ENCODE results near the gene CYTH1.

The CYTH1 gene, protein sequence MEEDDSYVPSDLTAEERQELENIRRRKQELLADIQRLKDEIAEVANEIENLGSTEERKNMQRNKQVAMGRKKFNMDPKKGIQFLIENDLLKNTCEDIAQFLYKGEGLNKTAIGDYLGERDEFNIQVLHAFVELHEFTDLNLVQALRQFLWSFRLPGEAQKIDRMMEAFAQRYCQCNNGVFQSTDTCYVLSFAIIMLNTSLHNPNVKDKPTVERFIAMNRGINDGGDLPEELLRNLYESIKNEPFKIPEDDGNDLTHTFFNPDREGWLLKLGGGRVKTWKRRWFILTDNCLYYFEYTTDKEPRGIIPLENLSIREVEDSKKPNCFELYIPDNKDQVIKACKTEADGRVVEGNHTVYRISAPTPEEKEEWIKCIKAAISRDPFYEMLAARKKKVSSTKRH
- total RNA-seq, result 546 reads per million, percentile 98 among the genes with 10 or more reads in this experiment

DNA sequence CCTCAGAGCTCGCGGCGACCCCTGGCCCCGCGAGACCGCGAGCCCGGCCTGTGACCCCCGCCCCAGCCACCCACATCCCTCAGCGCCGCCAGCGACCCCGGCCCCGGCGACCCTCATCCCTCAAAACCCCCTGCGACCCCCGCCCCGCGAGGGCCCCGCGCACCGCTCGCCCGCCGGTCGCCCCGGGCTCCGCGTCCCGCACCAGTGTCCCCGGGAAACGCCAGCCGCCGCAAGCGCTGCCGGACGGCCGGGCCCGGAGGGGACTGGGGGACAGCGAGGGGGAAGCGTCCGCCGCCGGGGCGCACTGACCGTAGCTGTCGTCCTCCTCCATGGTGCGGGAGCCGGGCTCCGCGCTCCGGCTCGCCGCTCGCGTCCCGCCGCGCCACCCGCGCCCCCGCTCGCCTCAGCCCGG lies at the start of gene CYTH1:
TSS of gene CYTH1 (minus strand) at position 381 of the 412 bp plus-strand sequence. CDS start at position 331, 50 bp downstream.
- no peak for DNase-seq

DNA sequence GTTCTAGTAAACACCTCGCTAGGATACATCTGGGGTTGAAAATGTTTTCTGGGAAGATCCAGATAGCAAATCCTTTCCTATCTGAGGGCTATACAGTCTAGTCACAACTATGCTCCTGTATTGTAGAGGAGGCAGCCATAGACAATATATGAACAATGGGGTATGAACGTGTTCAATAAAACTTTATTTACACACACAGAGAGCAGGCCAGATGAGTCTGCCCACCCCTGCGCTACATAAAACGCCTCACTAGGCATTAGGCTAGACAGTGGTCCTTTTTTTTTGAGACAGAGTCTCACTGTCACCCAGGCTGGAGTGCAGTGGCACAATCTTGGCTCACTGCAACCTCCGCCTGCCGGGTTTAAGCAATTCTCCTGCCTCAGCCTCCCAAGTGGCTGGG lies 47.4 kb upstream of the CYTH1 start:
- DNase-seq, result no peak

DNA sequence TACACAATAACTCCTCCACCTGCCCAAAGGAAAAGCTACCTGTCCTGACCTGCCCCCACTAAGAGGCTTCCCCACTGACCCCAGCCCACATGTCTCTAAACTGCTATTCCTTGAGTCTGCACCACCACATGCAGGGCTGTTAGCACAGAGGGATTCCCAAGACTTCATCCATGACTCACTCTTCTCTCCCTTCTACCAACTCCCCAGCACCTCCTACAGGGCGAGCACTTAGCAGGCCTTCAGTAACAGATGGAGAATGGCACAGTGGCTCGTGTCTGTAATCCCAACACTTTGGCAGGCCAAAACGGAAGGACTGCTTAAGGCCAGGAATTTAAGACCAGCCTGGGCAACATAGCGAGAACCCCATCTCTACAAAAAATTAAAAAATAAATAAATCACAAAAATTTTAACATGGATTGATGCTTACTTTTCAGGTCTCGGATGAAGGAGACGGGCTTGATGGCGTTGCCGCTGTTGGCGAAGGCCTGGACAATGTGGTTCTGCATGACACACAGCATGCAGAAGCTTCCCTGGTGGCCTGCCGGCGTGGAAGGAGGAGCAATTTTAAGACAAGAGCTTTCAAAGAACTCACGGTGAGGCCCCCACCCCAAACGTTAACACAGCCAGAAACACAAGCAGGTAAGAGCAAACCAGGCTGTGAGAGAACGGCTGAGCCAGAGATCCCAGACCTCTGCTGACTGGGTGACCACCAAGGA lies 46.6 kb upstream of the CYTH1 start:
- no peak for DNase-seq

DNA sequence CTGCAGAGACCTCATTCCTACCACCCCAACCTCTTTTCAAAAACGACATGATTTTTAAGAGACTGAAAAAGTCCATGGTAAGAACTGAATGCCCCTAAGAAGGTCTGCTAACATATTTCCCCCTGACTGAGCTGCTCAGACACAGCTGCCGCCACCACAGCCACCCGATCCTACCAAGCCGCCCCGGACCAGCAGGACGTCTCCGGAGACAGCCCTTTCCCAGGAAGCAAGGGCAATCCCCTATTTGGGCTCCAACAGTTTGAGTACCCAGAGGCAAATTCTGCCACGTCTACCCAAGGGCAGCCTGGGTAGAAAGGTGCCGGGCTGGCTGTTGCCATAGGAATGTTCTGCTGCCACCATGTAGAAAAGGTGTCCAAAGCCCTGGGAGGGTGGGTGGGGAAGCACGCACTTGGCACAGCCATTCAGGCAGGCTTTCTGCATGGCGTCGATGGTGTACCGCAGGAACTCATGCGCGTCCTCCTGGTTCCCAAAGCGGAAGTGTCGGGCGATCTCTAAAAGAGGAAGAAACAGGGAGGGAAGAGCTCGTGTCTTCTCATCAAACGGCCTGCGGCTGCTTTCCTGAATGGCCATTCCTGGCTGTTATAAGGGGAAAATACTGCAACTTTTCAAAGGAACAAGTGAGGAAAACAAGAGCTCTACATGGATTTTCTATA lies 44.9 kb upstream of the CYTH1 start:
- DNase-seq, result no peak

DNA sequence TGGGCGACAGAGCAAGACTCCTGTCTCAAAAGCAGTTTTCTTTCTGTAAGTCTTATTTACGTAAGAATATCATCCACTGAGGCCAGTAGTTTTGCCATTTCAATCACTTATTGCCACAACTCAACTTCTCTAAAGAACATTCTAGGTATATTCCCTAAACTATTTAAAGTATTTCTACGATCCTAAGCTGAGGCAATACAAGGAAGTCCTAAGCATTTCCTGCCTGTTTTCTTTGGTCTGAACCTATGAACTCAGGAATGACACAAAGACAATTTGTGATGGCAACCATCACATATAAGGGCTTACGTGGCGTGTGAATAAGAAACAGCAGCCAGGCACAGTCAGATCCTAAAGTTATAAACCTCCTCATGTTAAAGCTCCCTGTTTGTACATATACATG lies 44.3 kb upstream of the CYTH1 start:
- no peak for DNase-seq

DNA sequence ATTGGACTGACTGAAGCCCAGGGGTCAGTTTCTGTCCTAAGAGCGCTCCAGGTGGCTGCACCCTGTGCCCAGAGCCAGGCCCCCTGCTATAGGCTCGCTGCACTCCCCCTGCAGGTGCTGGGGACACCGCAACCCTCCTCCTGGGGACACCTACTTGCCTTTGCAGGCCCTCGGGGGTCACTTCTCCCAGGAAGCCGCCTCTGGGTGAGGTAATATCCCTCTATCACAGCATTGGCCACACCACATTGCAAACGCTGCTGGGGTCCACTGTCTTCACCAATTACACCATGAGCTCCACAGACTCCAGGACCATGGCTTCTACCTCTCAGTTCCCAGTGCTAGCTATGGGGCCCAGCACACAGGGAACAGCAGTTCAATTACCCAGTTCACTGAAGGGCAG lies 43.6 kb upstream of the CYTH1 start:
- no peak for DNase-seq

DNA sequence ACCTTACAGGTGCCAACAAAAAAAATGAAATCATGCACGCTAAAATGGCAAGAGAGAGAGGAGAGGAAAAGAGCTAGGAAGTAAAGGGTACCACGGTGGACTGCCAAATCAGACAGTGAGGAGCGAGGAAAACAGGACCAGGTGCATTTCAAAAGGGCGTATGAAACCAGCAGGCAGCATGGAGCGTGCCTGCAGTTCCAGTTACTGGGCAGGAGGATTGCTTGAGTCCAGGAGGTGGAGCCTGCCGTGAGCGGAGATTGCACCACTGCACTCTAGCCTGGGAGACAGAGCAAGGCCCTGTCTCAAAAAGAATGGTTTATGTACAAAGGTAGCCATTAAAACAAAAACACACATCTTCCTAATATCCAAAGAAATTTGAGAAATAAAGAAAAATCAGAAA lies 42.2 kb upstream of the CYTH1 start:
- no peak for DNase-seq

DNA sequence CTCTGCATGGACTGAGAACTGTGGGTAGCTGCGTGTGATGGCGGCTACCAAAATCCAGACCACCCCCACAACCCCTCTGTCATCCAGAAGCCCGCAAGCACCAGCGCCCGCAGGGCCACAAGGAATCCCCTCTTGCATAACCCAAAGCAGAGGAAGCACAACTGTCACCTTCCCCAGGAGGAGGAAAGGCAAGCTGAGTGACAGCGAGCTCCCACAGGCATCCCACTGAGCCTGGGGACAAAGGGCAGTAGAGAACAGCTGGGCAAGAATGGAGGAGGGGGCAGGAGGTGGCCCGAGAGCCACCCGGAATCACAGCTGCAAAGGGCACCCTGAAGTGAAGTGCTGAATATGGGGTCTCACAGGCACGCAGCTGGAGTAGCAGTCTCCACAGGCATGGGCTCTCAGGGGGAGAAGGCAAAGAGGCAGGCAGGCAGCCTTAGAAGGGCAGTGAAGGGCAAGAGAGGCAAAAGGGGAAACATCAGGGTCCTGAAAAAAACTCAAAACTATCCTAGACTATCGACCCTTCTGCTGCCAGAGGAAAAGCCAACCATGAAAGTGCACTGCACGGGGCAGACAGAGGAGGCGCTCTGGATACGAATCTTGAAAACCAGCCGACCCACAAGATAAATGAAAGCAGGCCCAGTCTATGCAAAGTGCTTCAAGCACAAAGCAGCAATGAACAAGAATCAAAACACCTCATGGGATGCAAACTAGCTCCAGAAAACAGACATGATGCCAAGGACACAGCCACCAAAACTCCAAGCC lies 41.4 kb upstream of the CYTH1 start:
- no peak for DNase-seq

DNA sequence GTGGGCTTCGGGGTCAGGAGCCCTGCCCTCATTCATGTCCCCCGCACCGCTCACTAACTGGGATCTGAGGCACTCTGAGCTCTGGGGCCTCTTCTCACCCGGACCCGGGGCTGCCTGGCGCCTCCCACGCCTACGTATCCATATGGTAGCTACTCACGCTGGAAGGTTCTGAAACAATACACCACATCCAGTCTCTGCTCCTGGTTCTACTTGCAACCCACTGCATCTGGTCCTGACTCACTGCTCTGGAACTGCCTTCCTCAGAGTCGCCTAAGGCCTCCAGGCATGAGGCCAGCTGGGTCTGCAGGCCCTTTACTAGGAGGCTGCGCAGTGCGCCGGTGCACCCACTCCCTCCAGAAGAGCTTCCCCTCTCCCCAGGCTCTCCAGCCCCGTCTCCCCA lies 40.5 kb upstream of the CYTH1 start:
- DNase-seq, result no peak

DNA sequence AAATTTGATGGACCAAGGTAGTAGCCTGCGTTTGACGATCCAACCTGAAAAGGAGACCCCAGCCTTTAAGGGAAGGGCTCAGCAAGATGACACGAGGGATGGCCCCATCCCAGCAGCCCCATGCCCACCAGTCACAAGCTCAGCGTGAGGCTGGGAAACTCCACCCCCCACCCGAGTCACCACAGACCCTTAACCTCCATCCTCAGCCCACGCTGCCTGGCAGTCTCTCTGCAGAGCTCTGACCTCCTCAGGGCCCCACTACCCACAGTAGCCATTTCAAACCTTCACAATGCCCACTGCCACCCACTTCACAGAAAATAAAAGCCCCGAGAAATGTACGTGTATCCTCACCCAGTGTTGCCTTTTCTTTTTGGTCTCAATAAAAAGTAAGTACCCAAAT lies 39.9 kb upstream of the CYTH1 start:
- DNase-seq, result no peak

DNA sequence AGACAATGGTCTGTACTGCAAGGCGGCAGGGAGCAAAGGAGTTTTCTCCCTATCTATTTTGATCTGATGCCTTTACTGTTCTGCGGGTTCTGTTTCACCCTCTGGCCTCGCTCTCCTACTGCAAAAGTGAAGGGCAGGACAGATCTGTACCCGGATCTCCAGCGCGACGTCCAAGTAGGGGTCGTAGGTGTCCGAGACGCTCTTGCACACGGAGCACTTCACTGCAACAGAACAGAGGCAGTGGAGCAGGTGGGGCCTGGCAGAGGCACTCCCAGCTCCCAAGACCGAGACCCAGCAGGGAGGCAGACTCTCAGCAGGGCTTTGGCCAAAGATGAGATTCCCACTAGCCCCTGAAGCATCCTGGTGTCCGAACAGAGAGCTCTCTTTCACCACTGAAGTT lies 38.8 kb upstream of the CYTH1 start:
- no peak for DNase-seq

DNA sequence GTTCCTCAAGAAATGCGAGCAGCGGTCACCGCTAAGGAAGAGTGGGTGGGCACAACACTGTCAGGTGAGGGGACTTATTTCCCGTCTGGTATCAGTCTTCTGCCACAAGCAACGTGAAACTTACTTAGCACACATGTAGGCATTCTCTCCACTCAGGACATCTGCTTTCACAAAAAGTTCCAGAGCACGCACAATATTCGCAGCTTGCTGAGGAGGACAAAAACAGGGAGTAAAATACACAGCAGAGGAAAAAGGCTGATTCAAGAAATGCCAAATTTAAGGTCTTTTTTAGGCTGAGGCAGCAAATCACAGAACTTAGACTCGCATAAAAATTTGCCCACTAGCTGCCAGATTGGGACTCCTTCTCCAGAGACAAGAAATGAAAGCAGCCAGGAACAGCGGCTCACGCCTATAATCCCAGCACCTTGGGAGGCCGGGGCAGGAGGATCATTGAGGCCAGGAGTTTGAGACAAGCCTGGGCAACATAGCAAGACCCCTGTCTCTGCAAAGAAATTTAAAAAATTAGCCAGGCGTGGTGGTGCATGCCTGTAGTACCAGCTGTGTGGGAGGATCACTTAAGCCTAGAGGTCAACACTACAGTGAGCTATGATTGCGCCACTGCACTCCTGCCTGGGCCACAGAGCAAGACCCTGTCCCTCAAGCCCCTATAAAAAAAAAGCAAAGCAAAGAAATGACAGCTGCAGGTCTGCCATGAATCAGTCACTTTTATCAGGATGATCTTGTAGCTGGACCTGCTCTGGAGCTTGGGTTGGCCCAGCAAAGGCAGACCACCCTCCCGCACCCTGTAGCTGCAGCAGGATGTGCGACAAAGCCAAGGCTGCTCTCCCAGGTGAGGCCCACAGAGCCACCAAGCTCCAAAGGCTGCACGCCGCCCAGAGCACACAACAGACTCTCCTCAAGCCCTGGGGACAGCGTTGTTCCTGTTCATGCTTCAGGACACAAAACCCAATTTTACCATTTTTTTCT lies 38.0 kb upstream of the CYTH1 start:
- DNase-seq, result no peak

DNA sequence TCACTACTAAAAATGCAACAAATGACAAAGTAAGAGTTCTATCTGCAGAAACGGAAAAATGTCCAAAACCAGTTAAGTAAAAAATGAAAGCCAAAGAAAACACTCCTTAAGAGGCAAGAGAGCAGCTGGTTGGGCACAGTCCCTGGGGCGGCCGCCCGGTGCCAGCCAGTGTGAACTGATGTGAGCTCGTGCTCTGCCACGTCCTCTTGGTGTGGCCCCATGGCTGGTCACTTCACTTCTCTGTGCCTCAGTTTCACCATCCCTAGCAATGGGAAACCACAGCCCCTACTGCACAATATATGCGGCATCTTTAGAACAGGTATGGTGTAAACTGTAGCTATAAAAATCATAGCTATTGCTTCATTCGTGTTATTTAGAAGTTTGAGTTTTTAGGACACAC lies 37.3 kb upstream of the CYTH1 start:
- no peak for DNase-seq

DNA sequence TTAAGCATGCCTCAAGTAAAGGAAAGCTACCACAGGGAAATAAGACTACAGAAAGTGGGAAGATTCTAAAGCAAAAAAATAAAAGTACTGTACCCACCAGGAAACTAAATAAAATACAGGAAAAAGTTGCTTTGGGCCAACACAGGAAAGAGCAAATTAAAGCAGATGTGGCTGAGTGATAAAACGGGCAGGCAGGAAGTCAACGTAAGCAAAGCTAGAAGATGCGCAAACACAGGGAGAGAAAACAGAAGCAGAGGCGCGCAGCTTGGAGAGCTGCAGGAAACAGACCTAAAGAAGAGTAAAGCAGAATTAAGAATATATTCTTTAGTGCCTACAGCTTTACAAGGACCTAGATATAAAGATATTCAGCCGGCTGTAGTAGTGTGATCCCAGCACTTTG lies 36.9 kb upstream of the CYTH1 start:
- DNase-seq, result peak; percentile 63

DNA sequence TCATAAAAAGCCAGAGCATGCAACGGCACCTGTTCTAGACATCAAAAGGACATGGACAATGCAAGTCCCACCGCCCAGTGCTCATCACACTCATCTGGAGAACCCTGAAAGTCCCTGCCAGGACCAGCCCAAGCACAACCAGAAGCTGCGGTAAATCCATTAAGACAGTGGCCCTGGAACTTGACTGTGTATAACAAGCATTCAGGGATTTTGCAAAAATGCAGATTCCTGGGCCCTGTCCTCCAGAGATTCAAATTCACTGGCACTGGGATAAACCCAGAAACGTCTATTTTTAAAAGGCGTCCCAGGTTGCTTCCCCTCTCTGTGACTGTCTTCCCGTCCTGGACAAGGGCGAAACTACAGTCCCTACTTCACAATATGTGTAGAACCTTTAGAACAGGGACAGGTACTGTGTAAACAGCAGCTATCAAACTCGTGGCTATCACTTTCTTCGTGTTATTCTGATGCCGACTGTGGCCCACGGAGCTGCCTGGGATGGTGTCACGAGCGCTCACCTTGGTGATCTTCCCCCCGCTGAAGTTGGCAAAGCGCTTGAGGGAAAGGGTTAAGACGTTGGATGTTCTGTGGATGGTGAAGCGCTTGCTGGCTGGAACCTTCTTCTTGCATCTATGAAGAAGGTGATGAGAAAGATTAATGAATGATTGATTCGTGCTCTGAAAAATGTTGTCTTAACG lies 36.2 kb upstream of the CYTH1 start:
- DNase-seq, result no peak

DNA sequence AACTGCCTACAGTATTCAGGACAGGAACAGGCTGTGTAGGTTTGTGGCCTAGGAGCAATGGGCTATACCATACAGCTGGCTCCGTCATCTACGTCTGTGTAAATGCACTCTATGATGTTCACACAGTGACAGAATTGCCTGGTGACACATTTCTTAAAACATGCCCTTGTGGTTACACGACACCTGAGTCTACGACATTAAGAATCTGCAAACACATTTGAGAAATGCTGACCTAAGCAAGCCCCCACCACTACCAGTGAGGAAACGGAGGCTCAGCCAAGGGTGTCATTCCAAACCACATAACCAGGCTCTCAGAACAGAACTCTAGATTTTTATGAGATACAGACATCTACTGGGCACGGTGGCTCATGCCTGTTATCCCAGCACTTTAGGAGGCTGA lies 35.0 kb upstream of the CYTH1 start:
- DNase-seq, result peak; percentile 71

DNA sequence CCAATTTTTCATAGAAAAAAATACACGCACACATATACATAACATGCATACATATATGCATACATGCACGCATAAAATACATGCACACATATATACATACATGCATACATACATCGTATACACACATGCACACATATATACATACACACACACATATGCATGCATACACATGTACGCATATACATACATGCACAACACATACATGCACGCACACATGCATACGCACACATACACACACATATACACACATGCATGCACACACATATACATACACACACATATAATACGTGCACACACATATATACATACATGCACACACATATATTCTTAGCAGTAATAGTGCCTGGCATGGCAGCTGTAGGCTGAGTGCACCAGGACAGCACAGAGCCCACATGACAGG lies 33.6 kb upstream of the CYTH1 start:
- no peak for DNase-seq

DNA sequence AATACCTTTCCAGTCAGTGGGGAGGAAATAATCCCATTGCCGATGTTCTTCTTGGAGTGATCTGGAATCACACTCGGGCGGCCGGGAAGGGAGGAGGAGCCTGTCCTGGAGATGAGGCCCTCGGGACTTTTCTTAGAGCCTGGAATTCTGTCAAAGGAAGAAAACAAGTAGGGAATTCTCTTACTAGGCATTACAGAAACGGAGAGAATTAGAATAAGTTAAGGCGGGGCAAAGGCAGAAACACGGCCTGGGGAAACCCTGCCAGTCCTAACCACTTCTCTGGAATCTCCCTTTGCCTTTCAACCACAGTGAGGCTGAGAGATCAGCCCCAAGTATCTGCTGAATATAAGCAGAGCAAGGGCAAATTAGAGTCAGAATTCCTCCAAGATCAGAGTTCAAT lies 30.8 kb upstream of the CYTH1 start:
- no peak for DNase-seq

DNA sequence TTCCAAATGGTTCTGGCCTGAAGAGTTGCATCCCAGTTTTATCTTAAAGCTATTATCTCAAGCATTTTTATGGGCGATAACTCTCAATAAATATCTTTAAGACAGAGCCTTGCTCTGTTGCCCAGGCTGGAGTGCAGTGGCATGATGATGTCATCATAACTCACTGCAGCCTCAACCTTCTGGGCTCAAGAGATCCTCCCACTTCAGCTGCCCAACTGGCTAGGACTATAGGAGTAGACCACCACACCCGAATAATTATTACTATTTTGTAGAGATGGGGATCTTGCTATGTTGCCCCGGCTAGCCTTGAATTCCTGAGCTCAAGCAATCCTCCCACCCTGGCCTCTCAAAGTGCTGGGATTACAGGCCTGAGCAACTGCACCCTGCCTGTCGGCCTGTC lies 26.1 kb upstream of the CYTH1 start:
- DNase-seq, result no peak

DNA sequence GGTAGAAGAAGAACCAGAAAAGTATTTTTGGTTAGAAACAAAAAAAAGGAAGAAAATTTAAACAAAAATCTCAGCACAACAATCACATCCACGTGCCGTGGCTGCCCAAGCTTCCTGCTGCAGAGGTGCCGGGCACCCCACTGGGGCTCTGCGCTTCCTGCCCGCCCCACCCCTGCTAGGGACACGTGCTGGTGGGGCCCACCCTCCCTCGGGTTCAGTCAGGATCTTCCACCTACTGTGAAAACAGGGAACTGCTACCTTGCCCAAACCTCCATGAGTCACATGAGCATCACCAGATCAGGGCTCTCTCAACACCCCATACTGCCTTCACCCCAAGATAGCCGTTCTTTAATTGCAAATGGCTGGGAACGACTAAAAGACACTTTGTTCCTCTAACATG lies 24.4 kb upstream of the CYTH1 start:
- DNase-seq, result peak; percentile 62

DNA sequence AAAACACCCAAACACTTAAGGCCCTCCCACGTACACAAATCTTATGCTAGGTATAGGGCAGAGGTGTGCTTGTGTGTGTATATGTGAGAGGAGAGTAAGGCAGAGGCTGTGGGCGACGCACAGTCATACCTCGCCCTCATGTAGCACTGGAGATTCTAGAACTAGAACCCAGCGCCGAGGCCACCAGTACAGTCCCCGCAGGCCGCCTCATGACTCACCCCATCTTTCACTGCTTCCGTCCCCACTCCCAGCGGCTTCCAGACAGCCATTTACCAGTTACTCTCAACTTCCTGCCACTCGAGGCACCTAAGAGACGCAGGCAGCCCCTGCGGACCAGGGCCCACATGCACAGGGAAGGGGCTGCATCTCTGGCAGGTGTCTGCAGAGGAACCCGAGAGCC lies 23.2 kb upstream of the CYTH1 start:
- DNase-seq, result peak; percentile 72
